NOMO-1 treated with dmso at 0.1 percent for 144 hours (cell line): ENCODE measurements around the gene GALR2.

Experiments used
- DNase-seq: peaks from one replicate; lab custom pipeline; 2025; ENCODE audit not compliant: unreplicated experiment; lab: John Stamatoyannopoulos, UW

The GALR2 gene

GRCh38 chr17:76124582-76125390 lies 50.2 kb downstream of the GALR2 start:
- no peak for DNase-seq

GRCh38 chr17:76125391-76125675 lies 50.8 kb downstream of the GALR2 start:
- no peak for DNase-seq

- DNase-seq = no peak
These were observed 51.3 kb downstream of the GALR2 start for GRCh38 chr17:76125922-76126321.
